Measurements from ENCODE around the gene HVCN1. TPM values are rescaled to one million over a fixed set of nuclear protein-coding genes. Genes with fewer than 3 reads are reported as not detected.

HVCN1 gene
- total and polyA plus RNA-seq, 4 donors = 9.1 to 16.7 (median 10.8) TPM

GRCh38 chr12:110616471-110617115, 72.3 kb downstream of the HVCN1 start:
- WGBS, 2 donors = 75 to 92% methylated on average over 5 of the region's 5 CpGs
- TF ChIP-seq, protein P1, sequence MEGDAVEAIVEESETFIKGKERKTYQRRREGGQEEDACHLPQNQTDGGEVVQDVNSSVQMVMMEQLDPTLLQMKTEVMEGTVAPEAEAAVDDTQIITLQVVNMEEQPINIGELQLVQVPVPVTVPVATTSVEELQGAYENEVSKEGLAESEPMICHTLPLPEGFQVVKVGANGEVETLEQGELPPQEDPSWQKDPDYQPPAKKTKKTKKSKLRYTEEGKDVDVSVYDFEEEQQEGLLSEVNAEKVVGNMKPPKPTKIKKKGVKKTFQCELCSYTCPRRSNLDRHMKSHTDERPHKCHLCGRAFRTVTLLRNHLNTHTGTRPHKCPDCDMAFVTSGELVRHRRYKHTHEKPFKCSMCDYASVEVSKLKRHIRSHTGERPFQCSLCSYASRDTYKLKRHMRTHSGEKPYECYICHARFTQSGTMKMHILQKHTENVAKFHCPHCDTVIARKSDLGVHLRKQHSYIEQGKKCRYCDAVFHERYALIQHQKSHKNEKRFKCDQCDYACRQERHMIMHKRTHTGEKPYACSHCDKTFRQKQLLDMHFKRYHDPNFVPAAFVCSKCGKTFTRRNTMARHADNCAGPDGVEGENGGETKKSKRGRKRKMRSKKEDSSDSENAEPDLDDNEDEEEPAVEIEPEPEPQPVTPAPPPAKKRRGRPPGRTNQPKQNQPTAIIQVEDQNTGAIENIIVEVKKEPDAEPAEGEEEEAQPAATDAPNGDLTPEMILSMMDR (IDR thresholded peaks at IDR 0.05; ENCODE audit: control extremely low read depth, extremely low read depth) = no peak
- ATAC-seq (ENCODE audit: insufficient read depth, low FRiP score) = no peak
- peaks cover 0 to 7% (median 1%) of the 10 kb centered on the region in 4 donors for H3K36me3 ChIP-seq (ENCODE audit: control insufficient read depth in 4 of 4, insufficient read depth in 4 of 4, low read length in 4 of 4)
- H3K4me1 ChIP-seq (ENCODE audit: control insufficient read depth in 5 of 5, insufficient read depth in 5 of 5, low read length in 5 of 5) = peaks cover 0 to 5% (median 2%) of the 10 kb centered on the region in 5 donors
- no peak overlapping the region for H3K4me3 ChIP-seq
- DNase-seq = no peak
- H3K9me3 ChIP-seq (ENCODE audit: control insufficient read depth in 4 of 4, insufficient read depth in 3 of 4, low read length in 3 of 4) = no peaks in the 10 kb centered on the region
- H3K9ac ChIP-seq (ENCODE audit: insufficient read depth in 1 of 2, low read length in 2 of 2) = no peak overlapping the region
- no peaks in the 10 kb centered on the region for H3K27me3 ChIP-seq (ENCODE audit: control insufficient read depth in 3 of 3, insufficient read depth in 3 of 3, low read length in 2 of 3)
- H3K27ac ChIP-seq (ENCODE audit: low read depth in 1 of 2, low read length in 1 of 2) = no peak overlapping the region

GRCh38 chr12:110615171-110615570, 73.7 kb downstream of the HVCN1 start:
- ATAC-seq (ENCODE audit: insufficient read depth, low FRiP score) = no peak
- TF ChIP-seq, protein P1 (IDR thresholded peaks at IDR 0.05; ENCODE audit: control extremely low read depth, extremely low read depth) = no peak
- Histone ChIP-seq H3K9ac (ENCODE audit: insufficient read depth in 1 of 2, low read length in 2 of 2) (no peak overlapping the region), H3K9me3 (ENCODE audit: control insufficient read depth in 4 of 4, insufficient read depth in 3 of 4, low read length in 3 of 4) (no peaks in the 10 kb centered on the region), H3K36me3 (ENCODE audit: control insufficient read depth in 4 of 4, insufficient read depth in 4 of 4, low read length in 4 of 4) (peaks cover 0 to 7% (median 1%) of the 10 kb centered on the region in 4 donors), H3K4me3 (no peak overlapping the region), H3K27me3 (ENCODE audit: control insufficient read depth in 3 of 3, insufficient read depth in 3 of 3, low read length in 2 of 3) (no peaks in the 10 kb centered on the region), H3K27ac (ENCODE audit: low read depth in 1 of 2, low read length in 1 of 2) (no peak overlapping the region), H3K4me1 (ENCODE audit: control insufficient read depth in 5 of 5, insufficient read depth in 5 of 5, low read length in 5 of 5) (peaks cover 0 to 5% (median 2%) of the 10 kb centered on the region in 5 donors)
- 86 to 89% methylated on average over 8 of the region's 8 CpGs for WGBS, 2 donors
- no peak for DNase-seq

DNA sequence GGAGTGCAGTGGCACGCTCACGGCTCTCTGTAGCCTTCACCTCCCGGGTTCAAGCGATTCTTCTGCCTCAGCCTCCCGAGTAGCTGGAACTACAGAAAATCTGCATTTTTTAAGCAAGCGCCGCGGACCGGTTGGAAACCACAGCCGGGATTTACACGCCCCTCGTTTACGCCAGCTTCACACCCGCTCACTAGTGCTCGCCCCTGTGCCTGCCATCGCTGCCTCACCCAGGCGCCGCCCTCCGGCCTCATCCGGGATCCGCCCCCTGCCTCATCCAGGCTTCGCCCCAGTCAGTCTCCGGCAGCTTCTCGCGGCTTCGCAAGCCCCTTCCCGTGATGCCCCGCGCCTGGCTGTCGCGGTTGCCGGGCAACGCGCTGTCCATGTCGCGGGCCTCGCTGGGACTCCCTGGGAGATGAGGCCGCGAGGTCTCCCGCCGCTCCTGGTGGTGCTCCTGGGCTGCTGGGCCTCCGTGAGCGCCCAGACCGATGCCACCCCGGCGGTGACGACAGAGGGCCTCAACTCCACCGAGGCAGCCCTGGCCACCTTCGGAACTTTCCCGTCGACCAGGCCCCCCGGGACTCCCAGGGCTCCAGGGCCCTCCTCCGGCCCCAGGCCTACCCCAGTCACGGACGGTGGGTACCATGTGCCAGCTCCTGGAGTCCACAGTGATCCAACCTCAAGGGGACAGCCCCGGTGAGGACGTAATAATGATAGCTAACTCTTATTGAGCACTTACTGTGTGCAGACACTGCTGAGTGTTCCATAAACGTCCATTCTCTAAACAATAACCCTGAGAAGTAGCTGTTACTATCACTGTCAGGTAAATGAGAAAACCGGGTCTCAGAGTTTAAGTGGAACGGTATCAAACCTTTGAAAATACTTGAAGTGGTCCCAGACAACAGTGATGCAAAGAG, 74.9 kb downstream of the HVCN1 start, which contains the start of gene TCTN1:
Gene TCTN1, plus strand, starts transcription at position 359 of the 914 bp plus-strand sequence. Its CDS starts 54 bp downstream, at position 413.
- TF ChIP-seq, protein P1 (IDR thresholded peaks at IDR 0.05; ENCODE audit: control extremely low read depth, extremely low read depth) = no peak

More for the DNA sequence above, 74.9 kb downstream of the HVCN1 start, which contains the start of gene TCTN1:
- peak; percentile 97 to 98 (median 98) for DNase-seq
- ATAC-seq (ENCODE audit: insufficient read depth, low FRiP score) = peak; percentile 97
- H3K9me3 ChIP-seq (ENCODE audit: control insufficient read depth in 4 of 4, insufficient read depth in 3 of 4, low read length in 3 of 4) = no peaks in the 10 kb centered on the region
- no peaks in the 10 kb centered on the region for H3K27me3 ChIP-seq (ENCODE audit: control insufficient read depth in 3 of 3, insufficient read depth in 3 of 3, low read length in 2 of 3)
- peak within 1 kb of the TSS; percentile 87 to 94 for H3K9ac ChIP-seq (ENCODE audit: insufficient read depth in 1 of 2, low read length in 2 of 2)
- H3K27ac ChIP-seq (ENCODE audit: low read depth in 1 of 2, low read length in 1 of 2) = peak within 1 kb of the TSS; percentile 43 to 87
- H3K4me3 ChIP-seq = peak within 1 kb of the TSS; percentile 79
- peaks cover 0 to 7% (median 1%) of the 10 kb centered on the region in 4 donors for H3K36me3 ChIP-seq (ENCODE audit: control insufficient read depth in 4 of 4, insufficient read depth in 4 of 4, low read length in 4 of 4)
- peaks cover 0 to 5% (median 2%) of the 10 kb centered on the region in 5 donors for H3K4me1 ChIP-seq (ENCODE audit: control insufficient read depth in 5 of 5, insufficient read depth in 5 of 5, low read length in 5 of 5)
- WGBS, 2 donors = 2 to 4% methylated on average over 60 of the region's 60 CpGs

Measured in lung (tissue), 12 donors.